SK-N-SH (cell line): ENCODE measurements around the gene RELT. TPM values are rescaled to one million over a fixed set of nuclear protein-coding genes. Genes with fewer than 3 reads are reported as not detected.

Experiments
- CTCF ChIA-PET: fragments of 300-600, 350-600 bp; formaldehyde crosslinking; extraction: SDS; loops from one replicate; lab custom pipeline; 2021; lab: Yijun Ruan, JAX
- POLR2A ChIA-PET: fragments of 350-600 bp; sonication (Branson Sonifier 250); formaldehyde crosslinking; extraction: SDS; loops from one replicate; lab custom pipeline; 2020; ENCODE audit warnings: antibody characterized with exemption, inconsistent platforms; lab: Yijun Ruan, JAX
- DNase-seq: peaks from one replicate; pipeline ENCODE4 v3.0.0; 2012
- H2AFZ ChIP-seq: fragments of 200-600 bp; sonication (generic); 2 replicates; pipeline ENCODE4 v1.8.1; 2016; ENCODE audit warnings: antibody characterized with exemption, mild to moderate bottlenecking, low read depth
- H3F3A ChIP-seq: fragments of 200-600 bp; sonication (generic); replicated peaks from 2 replicates; pipeline ENCODE3; 2016; ENCODE audit warnings: antibody characterized with exemption, mild to moderate bottlenecking; ENCODE audit not compliant: insufficient read depth
- H3K27ac ChIP-seq, 2 experiments: fragments of 200-500 bp in 1 of 2; fragments of 200-600 bp in 1 of 2; sonication (Bioruptor generic) in 1 of 2; sonication (generic), shearing (Covaris generic) in 1 of 2; 2 replicates each; pipeline versions ENCODE4 v1.5.1 to v1.6.1; 2014 to 2016; ENCODE audit warnings: low read depth in 2 of 2, inconsistent platforms in 1 of 2, low read length in 1 of 2, mild to moderate bottlenecking in 1 of 2, mixed read lengths in 1 of 2
- H3K27me3 ChIP-seq: fragments of 200-600 bp; sonication (generic), shearing (Covaris generic); 2 replicates; pipeline ENCODE4 v1.6.1; 2016; ENCODE audit warnings: mixed run types; ENCODE audit not compliant: insufficient read depth
- H3K36me3 ChIP-seq, 2 experiments: fragments of 200-500 bp in 1 of 2; fragments of 200-600 bp in 1 of 2; sonication (Bioruptor generic) in 1 of 2; sonication (generic) in 1 of 2; replicated peaks in 1 of 2; 2 replicates each; pipeline versions ENCODE3 to v1.5.1; 2014 to 2016; ENCODE audit warnings: low read length in 1 of 2, mild to moderate bottlenecking in 1 of 2; ENCODE audit not compliant: insufficient read depth in 2 of 2, control insufficient read depth in 1 of 2
- H3K4me1 ChIP-seq, 2 experiments: fragments of 200-500 bp in 1 of 2; fragments of 200-600 bp in 1 of 2; sonication (Bioruptor generic) in 1 of 2; sonication (generic), shearing (Covaris generic) in 1 of 2; 2 replicates each; pipeline versions ENCODE4 v1.5.1 to v1.6.1; 2014 to 2016; ENCODE audit warnings: low read depth in 1 of 2, low read length in 1 of 2, mixed run types in 1 of 2; ENCODE audit not compliant: insufficient read depth in 2 of 2, control insufficient read depth in 1 of 2
- H3K4me2 ChIP-seq: fragments of 200-600 bp; sonication (generic), shearing (Covaris generic); 2 replicates; pipeline ENCODE4 v1.6.1; 2017; ENCODE audit warnings: mixed run types
- H3K4me3 ChIP-seq, 2 experiments: fragments of 200-500 bp in 1 of 2; fragments of 200-600 bp in 1 of 2; sonication (Bioruptor generic) in 1 of 2; sonication (generic), shearing (Covaris generic) in 1 of 2; 2 replicates each; pipeline versions ENCODE4 v1.5.1 to v1.8.1; 2014 to 2016; ENCODE audit warnings: low read depth in 2 of 2, inconsistent platforms in 1 of 2, low read length in 1 of 2, mild to moderate bottlenecking in 1 of 2, mixed read lengths in 1 of 2, moderate library complexity in 1 of 2
- H3K79me2 ChIP-seq: fragments of 200-600 bp; sonication (generic); 2 replicates; pipeline ENCODE4 v1.8.1; 2017; ENCODE audit warnings: mild to moderate bottlenecking; ENCODE audit not compliant: insufficient read depth
- H3K9ac ChIP-seq: fragments of 200-600 bp; sonication (generic); 2 replicates; pipeline ENCODE4 v1.6.1; 2017; ENCODE audit warnings: mixed run types
- H3K9me2 ChIP-seq: fragments of 200-600 bp; sonication (generic); 2 replicates; pipeline ENCODE4 v1.6.1; 2017; ENCODE audit warnings: mixed run types
- H3K9me3 ChIP-seq: fragments of 200-600 bp; sonication (generic); 2 replicates; pipeline ENCODE4 v1.6.1; 2017; ENCODE audit warnings: mixed run types, mild to moderate bottlenecking, moderate library complexity
- H4K20me1 ChIP-seq: fragments of 200-600 bp; sonication (generic); 2 replicates; pipeline ENCODE4 v1.6.1; 2017; ENCODE audit warnings: mild to moderate bottlenecking, mixed run types; ENCODE audit not compliant: insufficient read depth
- FOSL2 ChIP-seq: IDR thresholded peaks from 2 replicates; pipeline ENCODE4 v1.4.0; 2012; ENCODE audit warnings: low read depth, mild to moderate bottlenecking, moderate library complexity, borderline replicate concordance
- JUND ChIP-seq: IDR thresholded peaks from 2 replicates; pipeline ENCODE4 v1.4.0; 2012
- MXI1 ChIP-seq: IDR thresholded peaks from 2 replicates; pipeline ENCODE4 v1.6.1; 2012; ENCODE audit warnings: mild to moderate bottlenecking, low read depth, low read length, improper control_type of control experiment
- NFIC ChIP-seq: IDR thresholded peaks from 2 replicates; pipeline ENCODE4 v1.4.0; 2012; ENCODE audit warnings: borderline replicate concordance
- RAD21 ChIP-seq: IDR thresholded peaks from 2 replicates; pipeline ENCODE4 v1.6.1; 2012; ENCODE audit warnings: mild to moderate bottlenecking, low read length
- RCOR1 ChIP-seq: fragments of 150-350 bp; IDR thresholded peaks from 2 replicates; pipeline ENCODE4 v1.6.1; 2017; ENCODE audit warnings: antibody characterized with exemption, low read length
- RXRA ChIP-seq: IDR thresholded peaks from 2 replicates; pipeline ENCODE4 v1.4.0; 2012; ENCODE audit warnings: low read depth, mild to moderate bottlenecking, borderline replicate concordance
- TCF12 ChIP-seq: IDR thresholded peaks from 2 replicates; pipeline ENCODE4 v1.4.0; 2012
- YY1 ChIP-seq: IDR thresholded peaks from 2 replicates; pipeline ENCODE4 v1.4.0; 2012; ENCODE audit warnings: low read depth, mild to moderate bottlenecking
- WGBS: methylation state at CpG from one replicate; pipeline ENCODE4 v1.1.6; 2017; ENCODE audit warnings: low lambda C conversion rate; 5-methylcytosine and 5-hydroxymethylcytosine counted together
- polyA plus RNA-seq, 3 experiments: library from polyadenylated mRNA; depleted of rRNA; stranded (reverse); fragments of >200 nt; gene quantifications; 2 replicates each; pipeline ENCODE4 v1.2.3, GENCODE V29; 2012
- TF ChIP-seq, protein P1 (sequence below): IDR thresholded peaks from 2 replicates; pipeline ENCODE4 v1.4.0; 2012; ENCODE audit warnings: low read depth, borderline replicate concordance
- TF ChIP-seq, protein P2 (sequence below): IDR thresholded peaks from 2 replicates; pipeline ENCODE4 v1.4.0; 2012; ENCODE audit warnings: low read depth

RELT gene
- polyA plus RNA-seq, 1 of the 3 experiments (the other 2 are of a cell fraction), result 4.3 TPM

DNA sequence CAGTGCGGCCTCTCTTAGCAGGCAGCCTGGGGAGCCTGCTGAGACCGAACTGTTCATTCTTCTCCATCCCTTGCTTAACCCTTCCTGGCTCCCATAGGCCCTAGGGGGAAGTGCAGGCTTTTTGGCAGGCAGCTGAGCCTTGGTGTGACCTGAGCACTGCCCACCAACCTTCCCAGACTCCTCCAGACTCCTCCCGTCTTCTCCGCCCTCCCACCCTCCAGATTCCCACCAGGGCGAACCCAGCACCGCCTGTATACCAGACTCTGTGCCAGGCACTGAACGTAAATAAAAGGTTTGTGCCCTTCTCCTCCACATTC lies 7.9 kb downstream of the RELT start:
- peaks cover 22% of the 10 kb centered on the region; the same call in 1 of the 2 replicates for H4K20me1 ChIP-seq
- no peak overlapping the region for H2AFZ ChIP-seq
- H3K27ac ChIP-seq, result no peak overlapping the region
- H3K4me2 ChIP-seq, result no peak overlapping the region
- H3K27me3 ChIP-seq, result no peaks in the 10 kb centered on the region
- H3K9me3 ChIP-seq, result no peaks in the 10 kb centered on the region
- no peak for DNase-seq
- H3K4me3 ChIP-seq, result no peak overlapping the region
- ChIA-PET CTCF (interaction anchor here (1.0 to 3.7 kb wide), 7 partner anchors 10 to 277 kb away, joined by 3 to 31 read pairs (median 12); partner anchors contain the start of gene ARHGEF17), POLR2A (no interaction called here)
- no peaks in the 10 kb centered on the region for H3K36me3 ChIP-seq
- peaks cover 66% of the 10 kb centered on the region for H3K79me2 ChIP-seq
- WGBS, result 97% methylated on average over 7 of the region's 7 CpGs
- TF ChIP-seq FOSL2, result no peak
- TF ChIP-seq YY1, result no peak
- no peak for TF ChIP-seq JUND
- TF ChIP-seq TCF12, result no peak
- no peak for TF ChIP-seq RCOR1
- TF ChIP-seq, protein P1, sequence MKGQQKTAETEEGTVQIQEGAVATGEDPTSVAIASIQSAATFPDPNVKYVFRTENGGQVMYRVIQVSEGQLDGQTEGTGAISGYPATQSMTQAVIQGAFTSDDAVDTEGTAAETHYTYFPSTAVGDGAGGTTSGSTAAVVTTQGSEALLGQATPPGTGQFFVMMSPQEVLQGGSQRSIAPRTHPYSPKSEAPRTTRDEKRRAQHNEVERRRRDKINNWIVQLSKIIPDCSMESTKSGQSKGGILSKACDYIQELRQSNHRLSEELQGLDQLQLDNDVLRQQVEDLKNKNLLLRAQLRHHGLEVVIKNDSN, result no peak
- TF ChIP-seq RAD21, result no peak
- TF ChIP-seq RXRA, result no peak
- no peak for TF ChIP-seq MXI1
- TF ChIP-seq NFIC, result no peak
- no peak overlapping the region for H3K9ac ChIP-seq
- peaks cover 15 to 24% of the 10 kb centered on the region in 2 experiments; a peak in 2 of 4 replicates for H3K4me1 ChIP-seq
- no peaks in the 10 kb centered on the region for H3F3A ChIP-seq
- no peaks in the 10 kb centered on the region for H3K9me2 ChIP-seq

- Histone ChIP-seq H3K36me3 (no peaks in the 10 kb centered on the region), H3K9me2 (no peaks in the 10 kb centered on the region), H4K20me1 (peaks cover 23% of the 10 kb centered on the region; the same call in 1 of the 2 replicates), H3K79me2 (peaks cover 61% of the 10 kb centered on the region), H3K27me3 (no peaks in the 10 kb centered on the region), H3F3A (no peaks in the 10 kb centered on the region), H3K4me1 (peaks cover 15 to 24% of the 10 kb centered on the region in 2 experiments; a peak in 2 of 4 replicates), H3K4me2 (no peak overlapping the region), H3K4me3 (no peak overlapping the region), H3K9ac (no peak overlapping the region), H3K27ac (no peak overlapping the region), H3K9me3 (no peaks in the 10 kb centered on the region)
- POLR2A ChIA-PET, result no interaction called here
- CTCF ChIA-PET, result interaction anchor here (0.8 to 3.7 kb wide), 9 partner anchors 9 to 277 kb away, joined by 3 to 31 read pairs (median 7); partner anchors contain the start of gene ARHGEF17
- no peak for DNase-seq
- WGBS, result 86% methylated on average over 4 of the region's 4 CpGs
- no peak for TF ChIP-seq YY1
- TF ChIP-seq, protein P2, sequence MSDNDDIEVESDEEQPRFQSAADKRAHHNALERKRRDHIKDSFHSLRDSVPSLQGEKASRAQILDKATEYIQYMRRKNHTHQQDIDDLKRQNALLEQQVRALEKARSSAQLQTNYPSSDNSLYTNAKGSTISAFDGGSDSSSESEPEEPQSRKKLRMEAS, result no peak
- TF ChIP-seq, all 33 proteins: peak for 0
- no peak overlapping the region for H2AFZ ChIP-seq
Observed at GRCh38 chr11:73384531-73384871, 8.3 kb downstream of the RELT start.
